NCI-H1048 (cell line): ENCODE measurements around the gene TSSK6.

Experiments
- DNase-seq: peaks from one replicate; lab custom pipeline; 2025; lab: John Stamatoyannopoulos, UW

Gene TSSK6

DNA sequence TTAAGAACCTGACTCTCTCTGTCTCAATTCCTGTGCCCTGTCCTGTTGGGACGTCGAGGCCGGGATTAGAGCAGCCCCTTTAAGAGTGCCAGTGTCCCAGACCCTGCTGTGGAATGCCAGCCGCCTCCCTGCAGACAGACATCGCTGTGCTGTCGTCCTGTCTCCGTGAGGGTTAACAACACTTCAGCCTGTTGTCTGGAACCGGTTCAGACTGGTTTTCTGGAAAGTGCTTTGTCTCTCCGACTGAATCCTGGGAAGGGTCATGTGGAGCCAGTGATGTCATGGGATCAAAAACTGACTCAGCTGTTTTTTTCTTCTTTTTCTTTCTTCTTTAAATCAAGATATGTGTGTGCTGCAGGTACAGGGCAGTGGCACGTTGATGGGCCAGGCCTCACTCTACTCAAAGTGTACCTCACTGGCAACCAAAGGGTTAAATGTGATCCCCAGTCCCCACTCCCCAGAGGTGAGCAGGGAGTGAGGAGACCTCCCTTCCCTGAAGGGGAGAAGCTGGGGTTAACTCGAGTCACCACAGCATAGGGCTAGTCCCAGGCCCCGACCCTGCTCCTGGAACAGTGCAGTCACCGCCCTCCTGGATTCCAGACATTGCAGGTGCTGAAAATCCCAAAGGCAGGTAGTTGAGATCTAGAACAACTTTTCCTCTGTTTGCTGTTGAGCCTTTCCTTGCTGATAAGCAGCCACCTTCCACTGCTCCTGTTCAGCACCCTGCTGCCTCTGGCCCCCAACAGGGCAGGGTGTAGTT is 50.8 kb downstream of the TSSK6 start:
- DNase-seq, result no peak
